ENCODE measurements around the gene THBS2.

Gene THBS2

DNA sequence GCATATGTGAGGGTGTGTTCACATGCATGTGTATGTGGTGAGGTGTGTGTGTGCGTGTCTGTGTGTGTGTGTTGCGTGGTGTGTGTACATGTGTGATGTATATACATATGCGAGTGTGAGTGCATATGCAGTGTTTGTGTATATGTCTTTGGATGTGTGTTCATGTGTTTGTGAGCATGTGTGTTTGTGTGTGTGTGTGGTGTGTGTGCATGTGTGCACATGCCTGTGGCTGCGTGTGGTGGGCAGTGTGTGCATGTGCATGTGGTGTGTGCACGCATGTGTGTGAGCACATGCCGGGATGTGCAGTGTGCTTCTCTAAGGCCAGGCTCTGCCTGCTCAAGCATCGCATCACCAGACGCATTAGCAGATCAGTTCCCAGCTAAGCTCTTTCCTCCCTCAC, 5.7 kb downstream of the THBS2 start:
- DNase-seq, result no peak

DNA sequence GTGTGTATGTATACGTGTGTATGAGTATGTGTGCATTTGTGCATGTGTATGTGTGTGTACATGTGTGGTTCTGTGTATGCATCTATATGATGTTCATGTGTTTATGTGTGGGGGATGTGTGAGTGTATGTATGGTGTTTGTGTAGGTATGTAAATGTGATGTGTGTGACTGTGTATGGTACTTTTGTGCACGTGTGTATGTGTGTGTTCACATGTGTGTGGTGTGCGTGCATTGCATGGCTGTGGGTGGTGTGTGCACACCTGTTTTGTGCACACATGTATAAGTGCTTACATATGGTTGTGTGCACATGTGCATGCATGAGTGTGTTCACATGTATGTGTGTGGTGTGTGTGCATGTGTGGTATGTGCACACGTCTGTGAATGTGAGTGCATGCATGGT, 6.2 kb downstream of the THBS2 start:
- no peak for DNase-seq

DNA sequence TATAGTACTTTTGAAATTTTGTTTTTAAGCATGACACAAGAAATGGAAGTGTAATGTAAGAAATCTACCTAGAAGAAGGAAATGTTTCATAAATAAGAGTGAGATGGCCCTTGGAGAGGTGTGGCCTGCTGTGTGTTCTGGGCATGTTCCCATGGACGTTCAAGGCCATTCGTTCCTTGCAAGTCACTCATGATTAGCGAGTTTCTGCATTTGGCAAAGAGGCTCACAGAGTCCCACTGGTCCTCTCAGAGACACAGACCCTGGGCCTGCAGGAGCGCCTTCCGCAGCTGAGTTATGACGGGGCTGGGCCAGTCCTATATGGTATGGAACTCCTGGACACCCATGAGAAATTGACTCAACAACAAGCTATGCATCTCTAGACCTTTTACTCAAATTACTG, 7.2 kb downstream of the THBS2 start:
- no peak for DNase-seq

DNA sequence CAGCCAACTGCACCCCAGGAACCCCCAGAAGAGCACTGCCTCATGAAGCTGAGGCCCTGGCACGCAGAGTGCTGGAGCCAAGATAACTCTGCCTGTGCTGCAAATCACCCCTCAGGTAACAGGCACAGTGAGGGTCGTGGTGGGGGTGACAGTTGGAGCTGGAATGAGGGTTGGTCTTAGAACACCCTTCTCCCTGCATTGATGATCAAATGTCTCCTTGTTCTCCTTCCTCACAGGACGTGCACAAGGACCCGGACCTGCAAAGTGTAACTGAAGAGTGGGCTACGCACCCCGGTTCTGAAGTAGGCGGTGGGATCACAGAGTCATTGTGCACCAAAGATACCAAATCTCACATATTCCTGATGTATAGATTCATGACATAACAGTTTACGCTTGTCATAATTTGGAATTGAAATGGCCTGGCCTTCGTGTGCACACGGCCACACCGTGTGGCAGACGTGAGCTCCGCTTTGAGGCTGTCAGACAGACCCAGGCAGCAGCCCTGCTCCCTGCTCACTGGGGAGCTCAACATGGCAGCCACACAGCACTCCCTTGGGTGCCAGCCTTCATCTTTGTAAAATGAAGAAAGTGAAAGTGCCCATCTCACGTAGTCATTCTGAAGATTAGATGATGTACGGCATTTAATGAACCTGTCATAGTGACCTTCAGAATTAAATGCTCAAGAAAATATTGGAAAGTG, 8.8 kb downstream of the THBS2 start:
- no peak for DNase-seq

DNA sequence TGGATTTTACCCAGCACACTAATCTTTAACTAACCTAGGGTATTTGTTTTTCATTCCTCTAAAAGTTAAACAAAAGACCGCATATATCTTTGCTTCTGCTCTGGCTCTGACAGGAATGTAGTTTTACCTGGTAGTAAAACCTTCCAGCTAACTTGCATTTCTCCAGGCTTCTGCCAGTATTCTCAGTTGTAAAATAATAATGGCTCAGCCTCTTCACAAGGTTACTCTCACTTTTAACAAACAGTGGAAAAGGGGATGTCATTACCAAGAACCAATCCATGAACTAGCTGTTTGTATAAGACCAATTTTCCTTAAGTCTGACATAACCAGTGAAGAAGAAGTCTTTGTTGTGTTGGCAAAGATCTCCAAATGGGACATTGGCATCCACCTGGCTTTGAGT, 10.0 kb downstream of the THBS2 start:
- no peak for DNase-seq

DNA sequence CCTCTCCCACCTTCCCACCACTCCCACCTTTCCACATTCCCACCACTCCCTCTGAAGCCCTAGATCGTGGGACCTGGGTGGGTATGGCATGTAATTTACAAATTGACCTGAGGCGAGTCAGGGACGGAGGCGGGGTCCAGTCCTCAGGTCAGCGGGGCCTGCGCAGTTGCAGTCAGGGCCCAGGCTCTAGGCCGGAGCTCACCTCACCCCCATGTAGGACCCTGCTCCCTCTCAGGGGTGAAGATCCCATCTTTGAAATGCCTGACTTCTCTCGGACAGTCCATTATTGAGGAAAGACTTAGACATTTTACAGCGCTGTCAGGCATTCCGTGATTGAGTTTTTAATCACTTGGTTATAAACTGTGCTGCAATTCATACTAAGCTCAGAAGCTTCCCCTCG, 10.5 kb downstream of the THBS2 start:
- DNase-seq, result no peak

DNA sequence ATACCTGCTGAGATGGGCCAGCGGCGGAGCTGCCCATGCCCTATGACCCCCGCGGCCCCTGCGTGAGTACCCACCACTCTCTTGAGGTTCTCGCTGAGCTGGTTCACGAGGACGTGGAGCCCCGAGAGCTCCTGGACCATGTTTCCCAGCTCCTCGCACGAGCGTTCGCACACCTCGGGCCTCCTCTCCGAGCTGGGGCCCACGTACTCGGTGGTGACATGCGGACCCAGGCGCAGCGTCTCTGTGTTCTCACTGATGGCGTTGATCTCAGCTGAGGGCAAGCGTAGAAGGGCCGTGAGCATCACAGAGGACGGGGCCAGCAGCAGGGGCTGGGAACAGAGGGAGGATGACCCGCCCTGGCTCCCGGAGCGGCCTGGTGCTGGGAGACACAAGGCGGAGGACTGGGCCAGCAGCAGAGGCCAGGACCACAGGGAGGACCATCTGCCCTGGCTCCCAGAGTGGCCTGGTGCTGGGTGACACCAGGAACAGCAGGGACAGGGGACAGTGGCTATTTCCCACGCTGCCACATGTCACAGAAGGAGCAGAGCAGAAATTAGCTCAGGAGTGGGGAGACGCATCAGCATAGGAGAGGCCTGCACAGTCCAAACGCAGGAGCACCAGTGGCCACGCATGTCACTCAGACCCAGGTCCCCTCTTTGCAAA, 11.8 kb downstream of the THBS2 start:
- no peak for DNase-seq

DNA sequence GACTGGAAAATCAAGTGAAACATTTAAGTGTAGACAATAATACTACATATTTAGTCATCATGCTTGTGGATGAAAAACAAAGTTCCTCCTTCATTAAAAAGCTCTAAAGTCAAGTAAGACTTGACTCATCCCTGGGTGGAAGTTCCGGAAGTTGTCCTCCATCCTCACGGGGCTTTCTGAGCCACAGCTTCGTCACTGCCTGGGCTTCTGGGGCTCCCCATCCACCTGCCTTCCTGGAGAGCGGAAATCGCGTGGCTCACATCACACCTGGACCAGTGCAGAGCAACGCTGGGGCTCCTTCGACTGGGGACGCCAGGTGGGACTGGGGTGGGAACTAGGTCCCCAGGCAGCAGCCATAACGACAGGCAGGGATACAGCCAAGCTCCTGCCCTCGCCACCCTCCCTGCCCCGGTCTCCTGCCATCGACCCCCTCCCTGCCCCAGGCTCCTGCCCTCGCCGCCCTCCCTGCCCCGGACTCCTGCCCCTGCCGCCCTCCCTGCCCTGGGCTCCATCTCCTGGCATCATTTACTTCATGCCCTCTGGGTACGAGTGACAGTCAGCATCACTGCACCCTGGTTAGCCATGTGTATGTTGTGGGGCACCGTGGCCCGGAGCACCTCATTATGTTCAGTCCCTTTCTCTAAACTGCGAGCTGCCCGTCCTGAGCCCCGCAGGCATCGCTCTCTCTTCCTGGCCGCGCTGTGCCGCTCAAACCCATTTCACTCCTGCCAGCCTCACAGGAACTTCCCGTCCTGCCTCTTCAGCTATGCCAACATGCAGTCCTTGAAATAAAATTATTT, 12.9 kb downstream of the THBS2 start:
- DNase-seq, result no peak

DNA sequence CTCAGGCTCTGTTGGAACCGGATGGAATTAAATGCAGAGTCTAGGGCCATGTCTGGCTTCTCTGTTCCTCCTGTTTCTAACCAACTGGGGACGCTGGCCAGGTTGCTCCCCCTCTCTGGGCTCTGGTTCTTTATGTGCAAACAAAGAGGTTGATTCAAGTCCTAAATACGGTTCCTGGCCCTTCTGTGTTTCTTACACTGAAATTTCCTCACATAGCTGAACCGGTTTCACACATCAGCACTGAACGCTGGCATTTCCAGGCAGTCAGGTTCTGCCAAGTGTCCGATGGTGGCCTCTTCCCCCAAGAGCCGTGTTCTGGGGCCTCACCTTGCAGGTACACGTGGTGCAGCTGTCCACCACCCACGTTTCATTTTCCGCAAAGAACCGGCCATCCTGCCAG, 13.5 kb downstream of the THBS2 start:
- no peak for DNase-seq

DNA sequence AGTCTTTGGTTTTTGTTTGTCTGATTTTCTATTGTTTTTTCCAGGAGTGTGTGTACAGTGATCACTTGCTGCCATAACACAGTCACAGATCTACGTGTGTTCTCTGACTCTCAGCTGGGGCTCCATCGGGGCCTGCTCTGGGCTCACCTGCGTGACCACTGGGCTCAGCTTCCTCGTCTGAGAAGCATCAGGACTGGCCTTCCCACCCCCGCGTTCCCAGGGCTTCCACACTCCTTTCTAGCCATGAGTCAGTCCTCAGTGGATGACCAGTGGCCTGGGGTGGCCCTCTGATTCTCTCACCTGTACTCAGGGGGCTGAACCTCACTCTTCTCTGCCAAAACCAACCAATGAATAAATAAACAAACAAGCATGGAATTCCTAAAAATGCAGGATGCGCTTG, 14.5 kb downstream of the THBS2 start:
- no peak for DNase-seq

DNA sequence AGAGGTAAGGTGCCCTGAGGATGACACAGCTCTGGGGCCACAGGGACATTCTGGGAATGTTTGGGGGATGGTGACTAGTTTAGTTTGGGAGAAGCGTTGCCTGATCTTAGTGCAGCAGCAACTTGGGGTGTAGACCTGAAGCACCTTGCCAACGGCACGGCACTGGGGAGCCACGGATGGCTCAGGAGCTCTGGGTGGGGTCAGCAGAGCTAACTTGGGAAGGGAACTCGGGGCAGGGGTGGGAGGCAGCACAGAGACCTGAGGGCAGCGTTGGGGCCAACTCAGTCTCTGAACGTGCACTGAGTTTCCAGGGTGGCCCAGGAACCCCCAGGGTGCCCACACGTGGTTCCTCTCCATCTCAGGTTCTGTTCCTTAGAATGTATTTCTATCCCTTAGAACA, 14.9 kb downstream of the THBS2 start:
- no peak for DNase-seq

DNA sequence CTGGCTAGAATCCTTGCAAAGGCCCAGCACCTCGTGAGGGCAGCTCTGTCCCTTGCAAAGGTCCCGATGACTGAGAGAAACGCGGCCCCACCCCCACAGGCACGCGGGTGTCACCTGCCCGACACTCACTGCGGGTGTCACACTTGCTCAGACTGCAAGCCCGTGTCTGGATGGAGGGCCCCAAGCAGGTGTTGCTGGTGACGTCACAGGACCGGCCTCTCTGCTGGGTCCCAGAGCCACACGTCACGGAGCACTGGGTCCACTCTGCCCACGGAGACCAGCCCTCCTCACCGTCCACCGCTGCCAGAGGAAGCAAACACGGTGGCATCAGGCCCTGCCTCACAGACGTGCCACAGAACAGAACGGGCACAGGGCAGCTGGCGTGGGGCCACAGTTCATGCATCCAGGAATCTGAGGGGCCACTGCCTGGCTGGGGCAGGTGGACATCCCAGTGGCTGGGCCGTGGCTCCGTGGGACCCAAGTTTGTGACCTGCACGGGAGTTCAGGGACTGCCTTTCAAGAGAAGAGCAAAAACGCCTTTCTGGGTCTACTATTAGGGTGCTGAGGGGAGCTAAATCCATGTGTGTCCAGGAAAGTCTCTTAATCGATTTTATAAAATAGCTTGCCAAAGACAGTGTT, 16.0 kb downstream of the THBS2 start:
- DNase-seq, result no peak

DNA sequence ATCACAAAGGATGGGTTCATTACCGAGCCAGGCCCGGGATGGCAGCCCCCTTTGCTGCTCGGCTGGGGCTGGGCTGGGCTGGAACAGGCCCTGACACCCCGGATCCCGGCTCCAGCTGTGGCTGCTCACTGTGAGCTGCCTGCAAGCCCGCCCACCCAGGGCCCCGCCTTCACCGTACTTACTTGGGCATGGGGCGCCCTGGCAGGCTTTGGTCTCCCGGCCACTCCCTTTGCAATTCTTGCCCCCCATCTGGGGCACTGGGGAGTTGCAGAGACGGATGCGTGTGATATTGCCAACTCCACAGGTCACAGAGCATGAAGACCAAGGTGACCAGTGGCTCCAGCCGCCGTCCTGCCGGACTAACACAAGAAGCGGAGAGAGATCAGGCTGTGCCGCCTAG, 16.7 kb downstream of the THBS2 start:
- DNase-seq, result no peak

DNA sequence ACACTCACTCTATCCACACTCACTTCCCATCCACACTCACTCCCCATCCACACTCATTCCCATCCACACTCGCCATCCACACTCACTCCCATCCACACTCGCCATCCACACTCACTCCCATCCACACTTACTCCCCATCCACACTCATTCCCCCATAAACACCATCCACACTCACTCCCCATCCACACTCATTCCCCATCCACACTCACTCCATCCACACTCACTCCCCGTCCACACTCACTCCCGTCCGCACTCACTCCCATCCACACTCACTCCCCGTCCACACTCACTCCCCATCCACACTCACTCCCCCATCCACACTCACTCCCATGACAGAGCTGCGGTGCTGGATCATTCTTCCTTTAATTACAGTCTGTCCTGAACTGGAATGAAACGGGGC, 17.1 kb downstream of the THBS2 start:
- DNase-seq, result no peak

DNA sequence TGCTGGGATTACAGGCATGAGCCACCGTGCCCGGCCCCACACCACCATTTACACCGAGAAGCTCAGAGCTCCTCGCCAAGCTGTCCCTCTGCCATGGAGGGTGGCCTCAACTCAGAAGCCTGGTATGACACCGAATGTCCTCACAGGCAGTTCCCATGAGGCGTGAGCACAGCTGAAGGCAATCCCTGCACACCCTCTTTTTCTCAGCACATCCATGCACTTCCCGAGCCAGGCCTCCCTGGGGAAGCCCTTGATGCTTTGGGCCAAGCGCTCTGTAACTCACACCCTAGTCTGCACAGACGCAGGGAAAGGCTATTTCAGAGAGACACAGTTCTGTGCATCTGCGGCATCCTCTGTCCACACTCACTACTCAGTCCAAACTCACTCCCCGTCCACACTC, 18.4 kb downstream of the THBS2 start:
- DNase-seq, result no peak

DNA sequence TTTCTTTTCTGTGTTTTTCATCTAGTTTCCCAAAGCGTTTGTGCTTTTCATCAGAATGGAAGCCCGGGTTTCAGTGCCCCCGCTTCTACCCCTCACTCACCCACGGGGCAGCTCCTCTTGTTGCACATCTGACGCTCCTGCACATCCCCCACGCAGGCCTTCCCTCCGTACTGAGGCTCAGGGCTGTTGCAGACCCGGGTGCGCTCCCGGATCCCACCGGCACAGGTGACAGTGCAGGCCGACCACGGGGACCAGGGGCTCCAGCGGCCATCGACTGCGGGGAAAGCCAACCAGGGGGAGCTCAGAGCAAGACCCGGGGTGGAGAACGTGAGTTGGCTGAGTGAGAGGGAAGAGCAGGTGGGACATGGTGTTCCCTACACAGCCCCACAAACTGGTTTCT, 19.0 kb downstream of the THBS2 start:
- DNase-seq, result no peak

DNA sequence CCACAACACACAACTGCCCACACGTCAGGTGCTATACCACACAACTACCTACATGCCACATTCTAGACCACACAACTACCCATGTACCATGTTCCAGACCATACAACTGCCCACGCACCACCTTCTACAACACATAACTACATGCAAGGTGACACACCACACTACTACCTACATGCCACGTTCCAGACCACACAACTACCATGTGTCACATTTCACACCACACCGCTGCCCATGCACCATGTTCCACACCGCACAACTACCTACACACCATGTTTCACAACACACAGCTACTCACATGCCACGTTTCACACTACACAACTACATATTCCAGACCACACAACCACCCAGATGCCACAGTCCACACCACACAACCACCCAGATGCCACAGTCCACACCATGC, 19.8 kb downstream of the THBS2 start:
- DNase-seq, result no peak

DNA sequence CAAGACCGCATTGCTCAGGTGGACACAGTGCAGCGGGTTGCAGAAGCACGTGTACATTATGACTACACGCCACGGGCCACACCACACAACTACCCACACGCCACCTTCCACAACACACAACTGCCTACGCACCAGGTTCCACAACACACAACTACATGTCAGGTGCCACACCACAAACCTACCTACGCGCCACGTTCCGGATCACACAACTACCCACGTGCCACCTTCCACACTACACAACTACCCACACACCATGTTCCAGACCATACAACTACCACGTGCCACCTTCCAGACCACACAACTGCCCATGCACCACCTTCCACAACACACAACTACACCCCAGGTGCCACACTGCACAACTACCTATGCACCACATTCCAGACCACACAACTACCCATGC, 20.5 kb downstream of the THBS2 start:
- no peak for DNase-seq

DNA sequence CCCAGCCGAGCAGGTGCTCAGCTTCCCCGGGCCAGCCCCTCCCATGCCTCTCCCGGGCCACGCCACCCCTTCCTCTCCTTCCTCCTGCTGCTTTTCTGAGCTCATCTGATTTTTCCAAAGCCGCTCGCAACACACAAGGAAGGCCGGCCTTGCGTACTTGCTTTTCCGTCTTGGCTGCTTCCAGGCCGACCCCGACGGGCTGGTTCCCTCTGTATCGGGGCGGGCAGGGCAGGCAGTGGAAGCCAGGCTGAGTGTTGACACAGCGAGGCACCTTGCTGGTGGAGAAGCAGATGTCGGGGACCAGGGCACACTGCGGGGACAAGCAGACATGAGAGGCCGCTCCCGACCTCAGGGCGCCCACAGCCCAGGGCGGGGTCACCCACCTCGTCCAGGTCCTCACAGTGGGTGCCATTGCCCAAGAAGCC, 21.1 kb downstream of the THBS2 start:
- no peak for DNase-seq

DNA sequence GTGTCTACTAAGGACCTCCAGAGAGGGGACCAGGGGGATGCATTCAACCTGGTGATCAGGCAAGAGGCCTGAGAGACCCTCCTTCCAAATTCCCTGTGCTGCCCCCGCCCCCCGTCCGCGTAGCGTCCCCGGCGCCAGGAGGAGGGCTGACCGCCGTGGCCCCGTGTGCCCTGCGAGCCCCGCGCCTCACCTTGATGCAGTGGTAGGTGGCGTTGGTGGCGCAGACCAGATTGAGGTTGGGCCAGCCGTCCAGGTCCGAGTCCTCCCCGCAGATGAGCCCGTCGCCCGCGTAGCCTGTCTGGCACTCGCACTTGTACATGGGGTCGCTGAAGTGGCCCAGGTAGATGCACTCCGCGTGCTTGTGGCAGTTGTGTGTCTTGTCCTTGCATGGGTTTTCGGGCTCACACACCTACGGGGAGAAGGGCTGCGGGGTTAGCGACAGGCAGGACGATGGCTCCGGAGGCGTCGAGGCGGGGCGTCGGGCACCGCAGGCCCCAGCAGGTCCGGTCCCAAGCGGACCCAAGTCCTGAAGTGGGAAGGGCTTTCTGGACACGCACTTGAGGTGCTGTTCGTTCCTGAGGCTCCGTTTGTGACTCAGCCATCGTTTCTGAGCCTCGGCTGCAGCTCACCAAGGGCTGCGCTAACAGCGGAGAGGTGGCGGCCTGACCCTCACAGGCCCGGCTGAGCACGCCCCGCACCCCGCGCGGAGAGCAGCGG, 21.7 kb downstream of the THBS2 start:
- DNase-seq, result no peak

DNA sequence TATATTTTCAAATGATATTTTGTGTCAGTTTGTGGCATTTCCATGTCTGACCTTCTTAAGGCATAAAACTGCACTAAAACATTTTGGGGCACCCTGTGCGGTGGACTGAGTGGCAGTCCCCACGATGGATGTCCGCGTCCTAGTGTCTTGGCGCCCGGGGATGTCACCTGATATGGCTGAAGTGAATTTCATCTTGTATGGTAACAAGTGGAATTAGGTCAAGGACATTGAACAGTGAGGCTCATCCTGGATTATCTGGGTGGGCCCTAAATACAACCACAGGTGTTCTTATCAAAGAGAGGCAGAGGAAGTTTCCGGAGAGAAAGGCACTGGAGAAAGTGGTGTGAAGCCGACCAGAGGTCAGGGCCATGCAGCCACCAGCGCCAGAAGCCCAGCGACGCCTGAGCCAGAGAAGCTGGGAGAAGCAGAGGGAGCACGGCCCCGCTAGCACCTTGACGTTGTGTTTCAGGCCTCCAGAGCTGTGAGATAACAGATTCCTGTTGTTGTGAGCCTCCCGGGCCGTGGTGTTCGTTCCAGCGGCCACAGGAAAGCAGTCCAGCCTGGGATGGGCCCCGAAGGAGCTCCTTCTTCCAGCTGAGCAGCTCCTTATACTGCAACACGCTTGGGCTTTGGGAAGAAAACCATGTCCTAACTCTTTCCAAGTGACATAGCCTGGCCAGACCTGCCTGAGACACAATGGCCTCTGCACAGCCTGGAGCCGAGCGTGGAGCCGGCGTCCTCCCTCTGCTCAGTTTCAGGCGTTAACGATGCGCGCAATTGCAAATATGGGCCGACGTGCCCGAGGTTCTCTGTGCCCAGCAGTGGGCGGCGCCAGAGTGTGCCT, 22.5 kb downstream of the THBS2 start:
- DNase-seq, result no peak

DNA sequence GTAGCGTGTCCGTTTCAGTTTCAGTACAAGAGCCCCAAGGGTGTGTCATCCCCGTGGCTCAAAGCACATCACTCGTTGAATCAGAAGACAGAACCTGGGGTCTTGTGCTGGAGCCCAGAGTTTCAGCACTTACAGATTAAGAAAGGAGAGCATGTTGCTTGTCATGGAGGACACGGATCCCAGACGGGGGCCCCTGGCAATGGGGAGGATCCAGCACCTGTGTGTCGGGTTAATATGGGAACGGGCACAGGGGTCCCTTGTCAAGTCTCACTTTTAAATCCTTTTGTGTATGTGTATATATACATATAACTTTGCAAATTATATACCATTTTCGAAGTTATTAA, 23.4 kb downstream of the THBS2 start:
- no peak for DNase-seq
